Measurements from ENCODE around the gene RNF187. TPM values are rescaled to one million over a fixed set of nuclear protein-coding genes. Genes with fewer than 3 reads are reported as not detected.
A peak's percentile ranks its signal among the peaks of the same experiment; 100 is the strongest.

RNF187 gene
- total and polyA plus RNA-seq, 2 of the 13 experiments (the other 11 are each of a cell fraction or from before 2014, with no cell fraction given) = 41.3 to 59.4 TPM

DNA sequence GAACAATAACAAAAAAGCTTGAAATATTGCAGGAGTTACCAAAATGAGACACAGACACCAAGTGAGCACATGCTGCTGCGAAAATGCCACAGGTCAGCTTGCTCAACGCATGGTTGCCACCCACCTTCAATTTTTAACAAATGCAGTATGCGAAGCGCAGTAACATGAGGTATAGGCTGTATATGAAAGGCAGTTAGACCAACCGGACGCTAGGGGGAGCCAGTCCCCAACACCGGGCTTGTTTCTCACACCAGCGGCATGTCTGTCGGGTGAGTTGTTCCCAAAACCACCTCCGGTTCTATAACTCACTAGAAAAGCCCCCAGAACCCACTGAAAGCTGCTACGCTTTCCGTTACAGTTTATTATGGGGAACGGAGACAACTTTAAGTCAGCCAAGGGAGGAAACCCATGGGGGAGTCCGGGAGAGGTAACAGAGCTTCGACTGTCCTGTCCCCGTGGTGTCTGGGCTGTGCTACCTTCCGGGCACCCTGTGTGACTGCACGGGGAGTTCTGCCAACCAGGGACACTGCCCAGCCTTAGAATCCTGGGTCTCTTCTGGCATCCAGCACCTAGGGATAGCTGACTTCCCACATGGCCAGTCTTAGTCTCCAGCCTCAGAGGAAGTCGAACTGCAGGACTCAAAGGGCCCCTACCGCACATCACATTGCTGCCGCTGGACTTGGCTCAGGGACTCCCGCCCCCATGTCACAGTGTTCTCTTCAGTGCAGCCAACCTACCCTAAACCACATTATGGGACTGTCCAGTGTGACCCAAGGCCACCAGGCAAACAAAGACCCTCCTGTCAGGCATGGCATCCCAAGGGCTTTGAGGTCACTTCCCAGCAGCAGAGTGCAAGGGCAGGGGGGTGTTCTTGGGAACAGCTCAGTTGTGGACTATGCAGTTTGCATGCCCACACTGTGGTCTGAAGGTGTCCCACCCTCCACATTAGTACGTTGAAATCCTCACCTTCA is 14.0 kb downstream of the RNF187 start (continued):
- TF ChIP-seq, protein P1, sequence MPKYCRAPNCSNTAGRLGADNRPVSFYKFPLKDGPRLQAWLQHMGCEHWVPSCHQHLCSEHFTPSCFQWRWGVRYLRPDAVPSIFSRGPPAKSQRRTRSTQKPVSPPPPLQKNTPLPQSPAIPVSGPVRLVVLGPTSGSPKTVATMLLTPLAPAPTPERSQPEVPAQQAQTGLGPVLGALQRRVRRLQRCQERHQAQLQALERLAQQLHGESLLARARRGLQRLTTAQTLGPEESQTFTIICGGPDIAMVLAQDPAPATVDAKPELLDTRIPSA (CRISPR knock-in tag; IDR thresholded peaks at IDR 0.05; ENCODE audit: borderline replicate concordance) = no peak
- TF ChIP-seq ZBTB49 (CRISPR knock-in tag; IDR thresholded peaks at IDR 0.05; ENCODE audit: borderline replicate concordance) = no peak
- TF ChIP-seq NKX3-1 (CRISPR knock-in tag; IDR thresholded peaks at IDR 0.05) = no peak
- TF ChIP-seq, protein P2, sequence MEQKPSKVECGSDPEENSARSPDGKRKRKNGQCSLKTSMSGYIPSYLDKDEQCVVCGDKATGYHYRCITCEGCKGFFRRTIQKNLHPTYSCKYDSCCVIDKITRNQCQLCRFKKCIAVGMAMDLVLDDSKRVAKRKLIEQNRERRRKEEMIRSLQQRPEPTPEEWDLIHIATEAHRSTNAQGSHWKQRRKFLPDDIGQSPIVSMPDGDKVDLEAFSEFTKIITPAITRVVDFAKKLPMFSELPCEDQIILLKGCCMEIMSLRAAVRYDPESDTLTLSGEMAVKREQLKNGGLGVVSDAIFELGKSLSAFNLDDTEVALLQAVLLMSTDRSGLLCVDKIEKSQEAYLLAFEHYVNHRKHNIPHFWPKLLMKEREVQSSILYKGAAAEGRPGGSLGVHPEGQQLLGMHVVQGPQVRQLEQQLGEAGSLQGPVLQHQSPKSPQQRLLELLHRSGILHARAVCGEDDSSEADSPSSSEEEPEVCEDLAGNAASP (CRISPR knock-in tag; IDR thresholded peaks at IDR 0.05; ENCODE audit: borderline replicate concordance) = no peak
- TF ChIP-seq, protein P3, sequence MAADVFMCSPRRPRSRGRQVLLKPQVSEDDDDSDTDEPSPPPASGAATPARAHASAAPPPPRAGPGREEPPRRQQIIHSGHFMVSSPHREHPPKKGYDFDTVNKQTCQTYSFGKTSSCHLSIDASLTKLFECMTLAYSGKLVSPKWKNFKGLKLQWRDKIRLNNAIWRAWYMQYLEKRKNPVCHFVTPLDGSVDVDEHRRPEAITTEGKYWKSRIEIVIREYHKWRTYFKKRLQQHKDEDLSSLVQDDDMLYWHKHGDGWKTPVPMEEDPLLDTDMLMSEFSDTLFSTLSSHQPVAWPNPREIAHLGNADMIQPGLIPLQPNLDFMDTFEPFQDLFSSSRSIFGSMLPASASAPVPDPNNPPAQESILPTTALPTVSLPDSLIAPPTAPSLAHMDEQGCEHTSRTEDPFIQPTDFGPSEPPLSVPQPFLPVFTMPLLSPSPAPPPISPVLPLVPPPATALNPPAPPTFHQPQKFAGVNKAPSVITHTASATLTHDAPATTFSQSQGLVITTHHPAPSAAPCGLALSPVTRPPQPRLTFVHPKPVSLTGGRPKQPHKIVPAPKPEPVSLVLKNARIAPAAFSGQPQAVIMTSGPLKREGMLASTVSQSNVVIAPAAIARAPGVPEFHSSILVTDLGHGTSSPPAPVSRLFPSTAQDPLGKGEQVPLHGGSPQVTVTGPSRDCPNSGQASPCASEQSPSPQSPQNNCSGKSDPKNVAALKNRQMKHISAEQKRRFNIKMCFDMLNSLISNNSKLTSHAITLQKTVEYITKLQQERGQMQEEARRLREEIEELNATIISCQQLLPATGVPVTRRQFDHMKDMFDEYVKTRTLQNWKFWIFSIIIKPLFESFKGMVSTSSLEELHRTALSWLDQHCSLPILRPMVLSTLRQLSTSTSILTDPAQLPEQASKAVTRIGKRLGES (CRISPR knock-in tag; IDR thresholded peaks at IDR 0.05; ENCODE audit: borderline replicate concordance) = 0 out of 2 replicates have a peak, but pooled peaks have one; percentile 49
- TF ChIP-seq, protein P4, sequence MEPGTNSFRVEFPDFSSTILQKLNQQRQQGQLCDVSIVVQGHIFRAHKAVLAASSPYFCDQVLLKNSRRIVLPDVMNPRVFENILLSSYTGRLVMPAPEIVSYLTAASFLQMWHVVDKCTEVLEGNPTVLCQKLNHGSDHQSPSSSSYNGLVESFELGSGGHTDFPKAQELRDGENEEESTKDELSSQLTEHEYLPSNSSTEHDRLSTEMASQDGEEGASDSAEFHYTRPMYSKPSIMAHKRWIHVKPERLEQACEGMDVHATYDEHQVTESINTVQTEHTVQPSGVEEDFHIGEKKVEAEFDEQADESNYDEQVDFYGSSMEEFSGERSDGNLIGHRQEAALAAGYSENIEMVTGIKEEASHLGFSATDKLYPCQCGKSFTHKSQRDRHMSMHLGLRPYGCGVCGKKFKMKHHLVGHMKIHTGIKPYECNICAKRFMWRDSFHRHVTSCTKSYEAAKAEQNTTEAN (CRISPR knock-in tag; conservative IDR thresholded peaks at IDR 0.05) = peak; percentile 72; the same call in 1 of the 2 replicates
- TF ChIP-seq, protein P5, sequence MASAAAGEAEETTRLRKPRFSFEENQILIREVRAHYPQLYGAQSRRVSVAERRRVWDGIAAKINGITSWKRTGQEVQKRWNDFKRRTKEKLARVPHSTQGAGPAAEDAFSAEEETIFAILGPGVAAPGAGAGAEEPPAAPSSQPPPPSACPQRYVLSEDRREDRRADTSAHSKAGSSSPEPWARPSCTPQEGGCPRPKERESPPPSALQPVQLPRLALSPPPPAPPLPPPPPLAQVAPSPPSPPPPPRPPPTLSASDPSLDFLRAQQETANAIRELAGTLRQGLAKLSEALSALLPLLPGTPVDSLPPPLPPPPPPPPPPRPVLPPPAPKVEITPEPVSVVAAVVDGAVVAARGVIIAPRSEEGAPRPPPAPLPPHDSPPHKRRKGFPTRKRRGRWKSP (CRISPR knock-in tag; IDR thresholded peaks at IDR 0.05) = no peak
- 0 out of 2 replicates have a peak, but pooled peaks have one; percentile 30 for TF ChIP-seq KDM3A (CRISPR knock-in tag; IDR thresholded peaks at IDR 0.05; ENCODE audit: low read depth)
- TF ChIP-seq ZNF704 (CRISPR knock-in tag; IDR thresholded peaks at IDR 0.05; ENCODE audit: borderline replicate concordance) = no peak
- TF ChIP-seq, protein P6, sequence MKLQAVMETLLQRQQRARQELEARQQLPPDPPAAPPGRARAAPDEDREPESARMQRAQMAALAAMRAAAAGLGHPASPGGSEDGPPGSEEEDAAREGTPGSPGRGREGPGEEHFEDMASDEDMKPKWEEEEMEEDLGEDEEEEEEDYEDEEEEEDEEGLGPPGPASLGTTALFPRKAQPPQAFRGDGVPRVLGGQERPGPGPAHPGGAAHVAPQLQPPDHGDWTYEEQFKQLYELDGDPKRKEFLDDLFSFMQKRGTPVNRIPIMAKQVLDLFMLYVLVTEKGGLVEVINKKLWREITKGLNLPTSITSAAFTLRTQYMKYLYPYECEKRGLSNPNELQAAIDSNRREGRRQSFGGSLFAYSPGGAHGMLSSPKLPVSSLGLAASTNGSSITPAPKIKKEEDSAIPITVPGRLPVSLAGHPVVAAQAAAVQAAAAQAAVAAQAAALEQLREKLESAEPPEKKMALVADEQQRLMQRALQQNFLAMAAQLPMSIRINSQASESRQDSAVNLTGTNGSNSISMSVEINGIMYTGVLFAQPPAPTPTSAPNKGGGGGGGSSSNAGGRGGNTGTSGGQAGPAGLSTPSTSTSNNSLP (IDR thresholded peaks at IDR 0.05; ENCODE audit: low read depth, low read length) = no peak
- no peak for TF ChIP-seq ZFP36 (IDR thresholded peaks at IDR 0.05; ENCODE audit: borderline replicate concordance, low read depth, low read length, partially characterized antibody)
- no peak for TF ChIP-seq LCORL (IDR thresholded peaks at IDR 0.05)
- TF ChIP-seq LCORL (CRISPR knock-in tag; IDR thresholded peaks at IDR 0.05) = no peak
